KMS-11 (cell line): ENCODE data around the gene RFX1.
"Not testable (repeated sequence)": the region's sequence is repeated elsewhere in the genome, so short reads cannot be mapped to it uniquely, and the experiment has no call there.

Experiments
- H2AFZ ChIP-seq: fragments of 200-600 bp; sonication (generic); 2 replicates; pipeline ENCODE4 v1.6.1; 2016; ENCODE audit warnings: antibody characterized with exemption, mixed run types, low read depth
- H3K27ac ChIP-seq: fragments of 200-600 bp; sonication (generic); 2 replicates; pipeline ENCODE4 v1.6.1; 2016; ENCODE audit warnings: mild to moderate bottlenecking, mixed run types
- H3K27me3 ChIP-seq: fragments of 200-600 bp; sonication (generic); 2 replicates; pipeline ENCODE4 v1.6.1; 2017; ENCODE audit warnings: mild to moderate bottlenecking, low read depth, mixed run types, moderate library complexity; ENCODE audit not compliant: insufficient read depth
- H3K36me3 ChIP-seq: fragments of 200-600 bp; sonication (generic); 2 replicates; pipeline ENCODE4 v1.6.1; 2017; ENCODE audit warnings: mild to moderate bottlenecking, mixed run types; ENCODE audit not compliant: insufficient read depth
- H3K4me1 ChIP-seq: fragments of 200-600 bp; sonication (generic); 2 replicates; pipeline ENCODE4 v1.6.1; 2016; ENCODE audit warnings: mild to moderate bottlenecking, low read depth, mixed run types; ENCODE audit not compliant: poor library complexity, severe bottlenecking
- H3K4me2 ChIP-seq: fragments of 200-600 bp; sonication (generic); 2 replicates; pipeline ENCODE4 v1.7.0; 2016; ENCODE audit warnings: mild to moderate bottlenecking, mixed run types
- H3K4me3 ChIP-seq: fragments of 200-600 bp; sonication (generic); IDR thresholded peaks from 2 replicates; pipeline ENCODE4 v1.6.1; 2017; ENCODE audit warnings: low read depth, low read length, mixed read lengths; ENCODE audit not compliant: insufficient read depth
- H3K79me2 ChIP-seq: fragments of 200-600 bp; sonication (generic); 2 replicates; pipeline ENCODE4 v1.6.1; 2016; ENCODE audit warnings: low read depth, mixed run types; ENCODE audit not compliant: insufficient read depth
- H3K9ac ChIP-seq: fragments of 200-600 bp; sonication (generic); 2 replicates; pipeline ENCODE4 v1.6.1; 2016; ENCODE audit warnings: mild to moderate bottlenecking, mixed run types
- H4K20me1 ChIP-seq: fragments of 200-600 bp; sonication (generic); 2 replicates; pipeline ENCODE4 v1.6.1; 2016; ENCODE audit warnings: mild to moderate bottlenecking, mixed run types; ENCODE audit not compliant: insufficient read depth
- CTCF ChIP-seq: fragments of 200-600 bp; sonication (generic); conservative IDR thresholded peaks from 2 replicates; pipeline ENCODE4 v1.6.1; 2017; ENCODE audit warnings: low read depth, mild to moderate bottlenecking, antibody characterized with exemption, low read length, moderate library complexity, mixed read lengths

The RFX1 gene

GRCh38 chr19:14053500-14053899, 47.4 kb upstream of the RFX1 start:
- no peak overlapping the region for H3K4me3 ChIP-seq
- no peak overlapping the region for H3K9ac ChIP-seq
- no peaks in the 10 kb centered on the region for H3K36me3 ChIP-seq
- H2AFZ ChIP-seq = no peak overlapping the region
- no peaks in the 10 kb centered on the region for H3K4me1 ChIP-seq
- no peaks in the 10 kb centered on the region for H3K79me2 ChIP-seq
- H3K27me3 ChIP-seq = no peaks in the 10 kb centered on the region
- no peaks in the 10 kb centered on the region for H4K20me1 ChIP-seq
- H3K27ac ChIP-seq = no peak overlapping the region
- no peak for TF ChIP-seq CTCF
- H3K4me2 ChIP-seq = no peak overlapping the region

- no peaks in the 10 kb centered on the region for H3K79me2 ChIP-seq
- no peaks in the 10 kb centered on the region for H3K4me1 ChIP-seq
- no peak overlapping the region for H2AFZ ChIP-seq
- no peak overlapping the region for H3K4me2 ChIP-seq
- no peaks in the 10 kb centered on the region for H3K27me3 ChIP-seq
- no peak overlapping the region for H3K9ac ChIP-seq
- no peak overlapping the region for H3K27ac ChIP-seq
- H3K36me3 ChIP-seq = 0 out of 2 replicates have a peak, but pooled peaks cover 2% of the 10 kb centered on the region
- no peak for TF ChIP-seq CTCF
- H4K20me1 ChIP-seq = no peaks in the 10 kb centered on the region
- no peak overlapping the region for H3K4me3 ChIP-seq
These were observed 46.9 kb upstream of the RFX1 start for GRCh38 chr19:14053032-14053431.

- Histone ChIP-seq H3K27me3 (no peaks in the 10 kb centered on the region), H3K4me2 (no peak overlapping the region), H2AFZ (no peak overlapping the region), H3K27ac (no peak overlapping the region), H4K20me1 (no peaks in the 10 kb centered on the region), H3K4me1 (no peaks in the 10 kb centered on the region), H3K79me2 (no peaks in the 10 kb centered on the region), H3K9ac (no peak overlapping the region), H3K36me3 (0 out of 2 replicates have a peak, but pooled peaks cover 2% of the 10 kb centered on the region), H3K4me3 (no peak overlapping the region)
- no peak for TF ChIP-seq CTCF
These were observed 46.4 kb upstream of the RFX1 start for GRCh38 chr19:14052470-14052869.

GRCh38 chr19:14051980-14052379, 45.9 kb upstream of the RFX1 start:
- no peaks in the 10 kb centered on the region for H3K79me2 ChIP-seq
- no peaks in the 10 kb centered on the region for H4K20me1 ChIP-seq
- H2AFZ ChIP-seq = no peak overlapping the region
- TF ChIP-seq CTCF = no peak
- H3K36me3 ChIP-seq = 0 out of 2 replicates have a peak, but pooled peaks cover 2% of the 10 kb centered on the region
- H3K4me3 ChIP-seq = no peak overlapping the region
- H3K4me1 ChIP-seq = peaks cover 4% of the 10 kb centered on the region
- no peak overlapping the region for H3K27ac ChIP-seq
- no peak overlapping the region for H3K9ac ChIP-seq
- H3K4me2 ChIP-seq = no peak overlapping the region
- H3K27me3 ChIP-seq = no peaks in the 10 kb centered on the region

- not testable (repeated sequence) for H3K27ac ChIP-seq, H3K27me3 ChIP-seq, H3K79me2 ChIP-seq, H2AFZ ChIP-seq, H3K36me3 ChIP-seq, H3K4me3 ChIP-seq, H4K20me1 ChIP-seq, H3K9ac ChIP-seq, H3K4me2 ChIP-seq, H3K4me1 ChIP-seq
These were observed 44.8 kb upstream of the RFX1 start for GRCh38 chr19:14050961-14051360.
